ENCODE data around the gene PGBD1.

The PGBD1 gene

DNA sequence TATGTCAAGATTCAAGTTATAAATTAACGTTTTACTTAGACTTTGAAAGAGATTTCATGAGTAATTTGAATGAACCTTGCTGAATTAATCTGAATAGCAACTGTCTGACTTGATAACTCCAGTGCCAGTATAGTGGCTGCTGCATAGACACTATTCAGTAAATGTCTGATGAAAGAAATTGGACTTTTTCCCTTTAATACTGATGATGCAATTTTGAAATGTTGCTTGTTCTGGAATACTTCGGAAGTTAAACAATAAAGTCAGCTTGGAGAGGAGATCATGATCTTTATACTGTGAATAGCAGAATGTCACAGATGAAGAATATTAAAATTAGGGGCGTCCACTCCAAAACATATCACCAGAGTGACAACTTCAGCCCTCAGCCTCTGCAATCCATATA, 3.6 kb upstream of the PGBD1 start:
- TF ChIP-seq, protein P1, sequence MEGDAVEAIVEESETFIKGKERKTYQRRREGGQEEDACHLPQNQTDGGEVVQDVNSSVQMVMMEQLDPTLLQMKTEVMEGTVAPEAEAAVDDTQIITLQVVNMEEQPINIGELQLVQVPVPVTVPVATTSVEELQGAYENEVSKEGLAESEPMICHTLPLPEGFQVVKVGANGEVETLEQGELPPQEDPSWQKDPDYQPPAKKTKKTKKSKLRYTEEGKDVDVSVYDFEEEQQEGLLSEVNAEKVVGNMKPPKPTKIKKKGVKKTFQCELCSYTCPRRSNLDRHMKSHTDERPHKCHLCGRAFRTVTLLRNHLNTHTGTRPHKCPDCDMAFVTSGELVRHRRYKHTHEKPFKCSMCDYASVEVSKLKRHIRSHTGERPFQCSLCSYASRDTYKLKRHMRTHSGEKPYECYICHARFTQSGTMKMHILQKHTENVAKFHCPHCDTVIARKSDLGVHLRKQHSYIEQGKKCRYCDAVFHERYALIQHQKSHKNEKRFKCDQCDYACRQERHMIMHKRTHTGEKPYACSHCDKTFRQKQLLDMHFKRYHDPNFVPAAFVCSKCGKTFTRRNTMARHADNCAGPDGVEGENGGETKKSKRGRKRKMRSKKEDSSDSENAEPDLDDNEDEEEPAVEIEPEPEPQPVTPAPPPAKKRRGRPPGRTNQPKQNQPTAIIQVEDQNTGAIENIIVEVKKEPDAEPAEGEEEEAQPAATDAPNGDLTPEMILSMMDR (IDR thresholded peaks at IDR 0.05): no peak

DNA sequence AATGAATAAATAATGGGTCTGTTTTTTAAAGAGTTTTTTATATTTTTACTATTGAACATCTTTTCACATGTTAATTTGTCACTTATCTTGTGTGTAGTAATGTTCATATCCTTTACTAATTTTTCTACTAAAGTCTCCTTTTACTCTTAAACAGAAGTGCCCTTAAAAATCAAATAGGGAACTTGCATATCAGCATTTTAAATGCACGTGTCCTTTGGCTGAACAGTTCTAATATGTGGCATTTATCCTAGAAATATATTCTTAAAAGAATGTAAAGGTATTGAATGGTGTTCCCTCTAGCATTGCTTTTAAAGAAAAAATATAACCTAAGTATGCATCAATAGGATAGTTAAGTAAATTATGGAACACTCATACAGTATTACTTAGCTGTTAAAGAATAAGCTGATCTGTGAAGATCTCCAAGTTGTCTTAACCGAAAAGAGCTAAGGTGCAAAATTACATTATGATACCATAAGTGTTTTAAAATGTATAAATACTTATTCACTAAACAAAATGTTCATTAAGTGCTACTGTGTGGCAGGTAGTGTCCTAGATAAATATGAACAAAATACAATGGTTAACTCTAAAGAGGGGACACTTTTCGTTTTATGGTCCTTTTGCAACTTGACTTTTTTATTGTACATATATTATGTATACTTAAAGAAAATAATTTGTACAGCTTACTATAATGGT, 631 bp upstream of the PGBD1 start:
- TF ChIP-seq, protein P1 (IDR thresholded peaks at IDR 0.05): no peak

DNA sequence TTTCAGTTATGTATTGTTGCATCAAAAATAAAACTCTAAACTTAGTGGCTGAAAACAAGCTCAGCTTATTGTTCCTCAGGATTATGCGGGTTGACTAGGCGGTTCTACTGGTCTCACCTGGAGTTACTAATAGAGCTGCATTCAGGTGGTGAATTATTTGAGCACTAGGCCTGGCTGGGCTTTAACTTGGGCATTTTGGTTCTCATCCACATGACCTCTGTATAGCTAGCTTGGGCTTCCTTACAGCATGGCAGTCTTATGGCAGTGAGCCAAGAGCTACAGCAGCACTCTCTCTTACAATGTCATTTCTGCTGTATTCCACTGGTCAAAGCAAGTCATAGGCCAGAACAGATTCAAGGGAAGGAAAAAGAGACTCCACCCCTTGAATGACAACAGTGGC, 1.6 kb downstream of the PGBD1 start:
- TF ChIP-seq, protein P1 (IDR thresholded peaks at IDR 0.05): no peak

DNA sequence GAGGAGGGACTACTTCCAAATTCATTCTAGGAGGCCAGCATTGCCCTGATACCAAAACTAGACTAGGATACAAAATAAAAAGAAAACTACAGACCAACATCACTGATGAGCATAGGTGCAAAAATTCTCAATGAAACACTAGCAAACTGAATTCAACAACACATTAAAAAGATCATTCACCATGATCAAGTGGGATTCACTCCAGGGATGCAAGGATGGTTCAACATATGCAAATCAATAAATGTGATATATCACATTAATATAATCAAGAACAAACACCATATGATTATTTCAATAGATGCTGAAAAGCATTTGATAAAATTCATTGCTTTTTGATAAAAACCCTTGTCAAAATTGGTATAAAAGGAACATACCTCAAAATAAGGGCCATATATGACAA, 10.2 kb downstream of the PGBD1 start:
- TF ChIP-seq, protein P1 (IDR thresholded peaks at IDR 0.05): no peak

DNA sequence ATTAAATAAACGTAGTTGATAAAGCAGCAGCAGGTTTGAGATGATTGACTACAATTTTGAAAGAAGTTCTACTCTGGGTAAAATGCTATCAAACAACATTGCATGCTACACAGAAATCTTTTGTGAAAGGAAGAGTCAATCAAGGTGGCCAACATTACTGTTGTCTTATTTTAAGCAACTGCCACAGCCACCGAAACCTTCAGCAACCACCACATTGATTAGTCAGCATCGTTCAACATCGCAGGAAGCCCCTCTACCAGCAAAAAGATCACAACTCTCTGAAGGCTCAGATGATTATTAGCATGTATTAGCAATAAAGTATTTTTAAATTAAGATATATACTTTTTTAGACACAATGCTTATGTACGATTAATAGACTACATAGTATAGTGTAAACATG, 14.0 kb downstream of the PGBD1 start:
- TF ChIP-seq, protein P1 (IDR thresholded peaks at IDR 0.05): no peak

DNA sequence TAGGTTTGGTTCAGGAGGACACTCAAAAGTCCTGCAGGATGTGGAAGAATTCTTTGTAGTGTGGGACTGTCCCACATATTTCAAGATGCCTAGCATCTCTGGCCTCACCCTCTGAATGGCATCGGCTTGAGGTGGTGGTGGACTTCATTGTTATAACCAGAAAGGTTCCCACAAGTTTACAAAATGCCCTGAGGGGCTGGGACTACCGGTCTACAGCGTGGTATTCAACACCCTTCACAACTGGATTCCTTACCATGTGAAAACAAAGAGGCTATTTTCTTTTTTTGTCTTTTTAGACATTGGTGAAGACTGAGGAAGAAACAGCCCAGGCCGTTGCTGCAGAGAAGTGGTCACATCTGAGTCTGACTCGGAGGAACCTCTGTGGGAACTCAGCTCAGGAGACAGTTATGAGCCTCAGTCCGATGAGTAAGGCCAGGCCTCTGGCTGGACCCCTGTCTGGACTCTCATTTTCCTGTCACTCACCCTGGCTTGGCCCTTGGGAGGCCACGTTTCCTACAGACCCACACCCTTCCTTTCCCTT, 15.2 kb downstream of the PGBD1 start:
- TF ChIP-seq, protein P1 (IDR thresholded peaks at IDR 0.05): no peak

DNA sequence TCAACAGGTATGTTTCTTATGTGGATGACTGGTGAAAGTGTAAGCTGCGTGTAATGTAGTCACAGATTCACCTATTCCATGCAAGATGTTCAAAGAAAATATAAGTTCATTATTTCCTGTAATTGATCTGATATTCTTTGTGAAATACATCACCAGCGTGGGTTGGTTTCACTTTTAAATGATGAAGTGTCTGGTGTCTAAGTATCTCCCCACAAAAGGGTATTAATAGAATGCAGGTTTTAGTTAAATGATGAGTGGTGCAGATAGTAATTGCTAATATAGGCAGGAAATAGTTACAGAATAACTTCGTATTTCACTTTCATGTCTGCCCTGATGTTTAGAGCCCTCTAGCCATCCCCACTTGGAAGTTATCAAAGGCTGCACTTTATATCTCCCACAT, 22.2 kb downstream of the PGBD1 start:
- TF ChIP-seq, protein P1 (IDR thresholded peaks at IDR 0.05): no peak
